HEK293T (cell line): ENCODE data around the gene FAM120A.

Experiments
- BHLHE40 ChIP-seq: fragments of 450-650 bp; IDR thresholded peaks from 2 replicates; pipeline ENCODE4 v1.6.1; 2016; ENCODE audit warnings: mild to moderate bottlenecking, moderate library complexity, borderline replicate concordance
- CTBP1 ChIP-seq: fragments of 450-650 bp; IDR thresholded peaks from 2 replicates; pipeline ENCODE4 v1.6.1; 2016; ENCODE audit warnings: borderline replicate concordance
- ELF4 ChIP-seq: fragments of 450-650 bp; IDR thresholded peaks from 2 replicates; pipeline ENCODE4 v1.6.1; 2017; ENCODE audit warnings: antibody characterized with exemption
- FOXA1 ChIP-seq: fragments of 450-650 bp; IDR thresholded peaks from 2 replicates; pipeline ENCODE4 v1.6.1; 2016; ENCODE audit warnings: mild to moderate bottlenecking
- FOXK2 ChIP-seq: fragments of 450-650 bp; IDR thresholded peaks from 2 replicates; pipeline ENCODE4 v1.6.1; 2016; ENCODE audit warnings: mild to moderate bottlenecking
- FOXM1 ChIP-seq: fragments of 450-650 bp; IDR thresholded peaks from 2 replicates; pipeline ENCODE4 v1.6.1; 2017; ENCODE audit warnings: mild to moderate bottlenecking, borderline replicate concordance
- HDGF ChIP-seq: fragments of 450-650 bp; IDR thresholded peaks from 2 replicates; pipeline ENCODE4 v1.6.1; 2017; ENCODE audit warnings: antibody characterized with exemption, borderline replicate concordance
- L3MBTL2 ChIP-seq: fragments of 450-650 bp; conservative IDR thresholded peaks from 2 replicates; pipeline ENCODE4 v1.6.1; 2016; ENCODE audit warnings: mild to moderate bottlenecking
- NFRKB ChIP-seq: fragments of 450-650 bp; IDR thresholded peaks from 2 replicates; pipeline ENCODE4 v1.6.1; 2016; ENCODE audit warnings: mild to moderate bottlenecking, moderate library complexity
- SP1 ChIP-seq: fragments of 450-650 bp; IDR thresholded peaks from 2 replicates; pipeline ENCODE4 v1.6.1; 2017
- SUZ12 ChIP-seq: fragments of 450-650 bp; IDR thresholded peaks from 2 replicates; pipeline ENCODE4 v1.6.1; 2016; ENCODE audit warnings: mild to moderate bottlenecking
- ZNF384 ChIP-seq: fragments of 450-650 bp; IDR thresholded peaks from 2 replicates; pipeline ENCODE4 v1.6.1; 2016

DNA sequence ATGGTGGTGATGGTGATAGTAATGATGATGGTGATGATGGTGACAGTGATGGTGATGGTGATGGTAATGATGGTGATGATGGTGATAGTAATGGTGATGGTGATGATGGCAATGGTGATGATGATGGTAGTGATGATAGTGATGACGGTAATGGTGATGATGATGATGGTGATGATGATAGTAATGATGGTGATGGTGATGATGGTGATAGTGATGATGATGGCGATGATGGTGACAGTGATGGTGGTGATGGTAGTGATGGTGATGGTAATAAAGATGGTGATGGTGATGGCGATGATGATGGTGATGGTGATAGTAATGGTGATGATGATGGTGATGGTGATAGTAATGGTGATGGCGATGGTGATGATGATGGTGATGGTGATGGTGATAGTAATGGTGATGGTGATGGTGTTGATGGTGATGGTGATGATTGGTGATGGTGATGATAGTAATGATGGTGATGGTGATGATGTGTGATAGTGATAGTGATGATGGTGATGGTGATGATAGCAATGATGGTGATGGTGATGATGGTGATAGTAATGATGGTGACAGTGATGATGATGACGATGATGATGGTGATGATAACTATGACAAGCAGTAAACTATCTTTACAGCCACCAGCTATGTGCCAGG, 163.5 kb downstream of the FAM120A start:
- no peak for TF ChIP-seq SUZ12
- TF ChIP-seq L3MBTL2: no peak
- no peak for TF ChIP-seq NFRKB
- no peak for TF ChIP-seq SP1
- TF ChIP-seq FOXA1: no peak
- no peak for TF ChIP-seq CTBP1
- TF ChIP-seq FOXM1: no peak
- no peak for TF ChIP-seq ZNF384
- TF ChIP-seq ELF4: no peak
- no peak for TF ChIP-seq BHLHE40
- no peak for TF ChIP-seq FOXK2
- TF ChIP-seq HDGF: no peak
